Activated CD4-positive, CD25-positive, alpha-beta regulatory T cell treated with anti-CD3 and anti-CD28 coated beads, Interleukin-2, amount 50 U/mL, for 24 hours (primary cell): ENCODE results near the gene SURF6.
"Not testable (repeated sequence)": the region's sequence is repeated elsewhere in the genome, so short reads cannot be mapped to it uniquely, and the experiment has no call there.

ENCODE experiments used
- ATAC-seq, 2 donors: fragments of 150-1000 bp; cut with Tn5 transposase; one replicate each; pipeline ENCODE4 v1.10.0; 2021; ENCODE audit warnings: mild to moderate bottlenecking in 1 of 2, moderate library complexity in 1 of 2

The SURF6 gene

DNA sequence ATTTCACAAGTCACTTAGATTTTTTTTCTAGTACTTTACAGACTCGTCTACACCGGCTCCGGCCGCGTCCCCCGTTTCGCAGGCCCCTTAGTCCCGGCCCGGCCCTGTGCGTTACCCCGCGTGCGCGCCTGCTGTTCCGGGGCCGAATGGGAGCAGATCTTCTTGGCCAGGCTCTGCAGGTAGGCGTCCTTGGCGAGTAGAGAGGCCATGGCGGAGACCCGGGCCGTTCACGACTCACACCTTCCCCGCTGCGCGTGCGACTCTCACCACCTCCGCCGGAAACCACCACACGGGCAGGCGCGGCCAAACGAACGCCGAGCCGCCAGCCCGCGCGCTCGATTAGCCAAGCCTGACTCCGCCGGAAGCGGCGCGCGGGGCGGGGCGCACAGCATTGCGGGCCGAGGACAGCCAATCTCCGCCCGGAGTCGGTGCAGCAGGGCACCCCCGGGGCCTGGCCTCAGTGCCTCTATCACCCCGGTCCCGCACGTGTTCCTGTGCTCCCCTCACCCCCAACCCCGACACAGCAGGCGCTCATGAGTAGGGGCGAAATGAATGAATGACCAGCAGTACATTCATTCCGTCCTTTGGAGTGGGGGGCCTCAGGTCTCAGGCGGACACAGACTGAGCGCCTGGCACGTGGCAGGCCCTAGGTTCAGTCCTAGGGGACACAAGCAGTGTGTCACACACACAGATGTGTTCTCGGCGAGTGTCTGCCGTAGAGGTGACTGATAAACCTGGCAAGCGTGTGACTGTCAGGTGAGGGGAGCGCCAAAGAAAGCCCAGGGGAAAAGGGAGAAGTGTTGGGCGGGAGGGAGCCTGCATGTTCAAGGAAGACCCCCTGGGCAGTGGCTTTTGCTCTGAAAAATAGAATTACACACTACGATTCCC, at the start of gene SURF6:
TSS of gene SURF6 (minus strand) at position 265 of the 888 bp plus-strand sequence. CDS start at position 209, 56 bp downstream.
- peak; percentile 96 for ATAC-seq

DNA sequence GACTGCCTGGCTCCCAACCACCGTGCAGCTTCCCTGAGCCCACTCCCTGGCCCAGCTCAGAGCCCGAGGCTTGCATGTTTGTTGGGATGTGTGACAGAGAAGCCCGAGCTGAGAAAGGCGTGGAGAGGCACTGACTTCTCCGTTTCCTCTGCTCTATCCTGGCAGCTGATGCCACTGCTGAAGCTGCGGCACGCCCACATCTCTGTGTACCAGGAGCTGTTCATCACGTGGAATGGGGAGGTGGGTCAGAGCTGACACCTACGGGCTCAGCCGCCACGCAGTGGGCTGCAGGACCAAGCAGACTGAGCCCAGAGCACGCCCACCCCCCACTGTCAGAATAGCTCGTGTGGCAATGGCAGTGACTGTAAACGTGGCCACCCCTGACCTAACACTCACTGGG, 49.5 kb upstream of the SURF6 start:
- ATAC-seq = no peak

DNA sequence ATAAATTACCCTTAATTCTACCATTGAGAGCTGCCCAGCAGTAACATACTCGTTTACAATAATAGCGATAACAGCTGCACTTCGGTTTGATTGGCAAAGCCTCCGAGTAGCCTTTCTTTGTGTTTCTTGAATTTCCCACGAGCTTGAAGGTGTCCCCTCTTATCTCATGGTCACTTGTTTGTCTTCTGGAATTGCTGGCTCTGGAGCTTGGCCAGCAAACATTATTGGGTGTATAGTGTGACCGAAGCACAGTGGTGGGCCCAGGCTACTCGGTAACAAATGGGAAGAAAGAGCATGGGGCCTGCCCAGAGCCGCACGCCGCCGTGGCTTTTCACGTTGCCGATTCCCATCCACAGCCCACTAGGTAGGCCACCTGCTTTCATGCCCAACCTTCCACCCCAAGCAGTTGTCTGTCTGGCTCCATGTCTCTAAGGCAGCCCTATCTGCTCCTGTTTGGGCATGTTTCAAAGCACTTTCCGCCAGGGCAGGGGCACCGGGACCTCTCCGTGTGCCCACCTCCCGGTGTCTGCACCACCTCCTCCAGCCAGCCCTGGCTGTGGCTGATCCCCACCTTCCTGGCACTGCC, 48.8 kb upstream of the SURF6 start:
- ATAC-seq = no peak

DNA sequence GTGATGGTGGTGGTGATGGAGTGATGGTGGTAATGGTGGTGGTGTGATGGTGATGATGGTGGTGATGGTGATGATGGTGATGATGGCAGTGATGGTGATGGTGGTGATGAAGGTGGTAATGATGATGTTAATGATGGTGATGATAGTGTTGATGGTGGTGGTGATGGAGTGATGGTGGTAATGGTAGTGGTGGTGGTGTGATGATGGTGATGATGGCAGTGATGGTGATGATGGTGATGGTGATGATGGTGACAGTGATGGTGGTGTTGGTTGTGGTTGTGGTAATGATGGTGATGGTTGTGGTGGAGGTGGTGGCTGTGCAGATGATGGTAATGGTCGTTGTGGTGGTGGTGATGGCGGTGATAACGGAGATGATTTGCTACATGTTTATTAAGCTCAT, 47.5 kb upstream of the SURF6 start:
- ATAC-seq = no peak

DNA sequence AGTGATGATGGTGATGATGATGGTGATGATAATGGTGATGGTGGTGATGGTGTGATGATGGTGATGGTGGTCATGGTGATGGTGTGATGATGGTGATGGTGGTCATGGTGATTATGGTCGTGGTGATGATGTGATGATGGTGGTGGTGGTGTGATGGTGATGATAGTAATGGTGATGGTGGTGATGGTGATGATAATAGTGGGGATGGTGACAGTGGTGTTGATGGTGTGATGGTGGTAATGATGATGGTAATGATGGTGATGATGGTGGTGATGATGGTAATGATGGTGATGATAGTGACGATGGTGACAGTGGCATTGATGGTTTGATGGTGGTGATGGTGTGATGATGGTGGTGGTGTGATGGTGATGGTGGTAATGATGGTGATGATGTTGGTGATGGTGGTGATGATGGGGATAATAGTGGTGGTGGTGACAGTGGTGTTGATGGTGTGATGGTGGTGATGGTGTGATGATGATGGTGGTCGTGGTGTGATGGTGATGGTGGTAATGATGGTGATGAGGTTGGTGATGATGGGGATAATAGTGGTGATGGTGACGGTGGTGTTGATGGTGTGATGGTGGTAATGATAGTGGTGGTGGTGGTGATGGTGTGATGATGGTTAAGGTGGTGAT, 46.6 kb upstream of the SURF6 start:
- ATAC-seq = no peak

DNA sequence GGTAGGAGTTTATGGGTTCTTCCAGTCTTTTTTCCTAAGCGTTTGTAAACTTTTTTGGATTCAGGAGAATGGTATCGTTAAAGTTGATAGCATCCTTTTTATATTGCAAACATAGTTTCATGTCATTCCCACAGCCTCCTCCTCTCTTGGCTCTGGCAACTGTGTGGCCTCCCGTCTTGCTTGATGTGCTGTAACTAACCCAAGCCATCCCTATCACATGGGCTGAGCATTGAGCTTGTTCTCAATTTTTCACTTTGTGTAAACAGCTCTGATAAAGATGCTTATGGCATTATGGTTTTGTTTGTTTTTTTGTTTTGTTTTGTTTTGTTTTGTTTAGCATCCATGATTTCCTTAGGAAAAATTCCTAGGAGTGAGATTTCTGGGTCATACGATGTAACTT, 44.7 kb upstream of the SURF6 start:
- no peak for ATAC-seq

DNA sequence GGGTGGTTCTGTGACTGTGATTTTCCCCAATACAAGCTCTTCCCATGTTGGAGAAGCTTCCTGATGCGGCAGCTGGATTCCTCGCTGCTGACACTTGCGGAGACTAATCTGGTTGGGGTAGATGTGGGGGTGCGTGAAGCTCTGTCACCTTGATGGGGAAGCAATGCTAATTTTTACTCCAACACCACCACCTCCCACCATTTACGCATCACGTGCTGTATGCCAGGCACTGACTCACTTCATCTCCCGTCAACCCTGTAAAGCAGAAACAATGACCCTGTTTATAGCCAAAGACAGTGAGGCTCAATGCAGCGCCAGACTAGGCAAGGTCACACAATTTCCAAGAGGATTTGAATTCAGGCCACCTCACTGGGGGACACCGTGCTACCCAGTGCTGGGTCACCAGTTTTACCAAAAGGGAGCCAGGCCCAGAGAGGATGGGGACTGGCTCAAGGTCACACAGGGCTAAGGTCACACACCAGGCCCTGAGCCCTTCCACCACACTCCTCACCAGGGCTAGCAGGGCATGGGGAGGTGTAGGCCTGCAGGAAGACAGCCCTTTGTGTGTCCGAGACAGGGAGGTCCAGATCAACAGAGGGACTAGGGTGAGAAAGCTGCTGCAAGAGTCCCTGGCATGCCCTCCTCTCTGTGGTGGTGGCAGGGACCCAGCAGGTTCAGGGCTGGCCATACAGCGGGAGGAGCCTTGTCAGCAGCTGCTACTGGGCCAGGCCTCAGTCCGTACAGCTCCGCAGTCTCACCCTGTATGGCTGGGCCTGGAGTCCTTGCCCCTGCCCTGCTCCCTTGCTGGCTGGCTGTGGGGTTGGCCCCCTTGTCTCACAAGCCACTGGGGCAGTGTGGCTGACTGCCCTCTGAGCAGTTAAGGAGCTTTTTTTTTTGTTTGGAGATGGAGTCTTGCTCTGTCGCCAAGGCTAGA, 43.4 kb upstream of the SURF6 start:
- ATAC-seq = no peak

DNA sequence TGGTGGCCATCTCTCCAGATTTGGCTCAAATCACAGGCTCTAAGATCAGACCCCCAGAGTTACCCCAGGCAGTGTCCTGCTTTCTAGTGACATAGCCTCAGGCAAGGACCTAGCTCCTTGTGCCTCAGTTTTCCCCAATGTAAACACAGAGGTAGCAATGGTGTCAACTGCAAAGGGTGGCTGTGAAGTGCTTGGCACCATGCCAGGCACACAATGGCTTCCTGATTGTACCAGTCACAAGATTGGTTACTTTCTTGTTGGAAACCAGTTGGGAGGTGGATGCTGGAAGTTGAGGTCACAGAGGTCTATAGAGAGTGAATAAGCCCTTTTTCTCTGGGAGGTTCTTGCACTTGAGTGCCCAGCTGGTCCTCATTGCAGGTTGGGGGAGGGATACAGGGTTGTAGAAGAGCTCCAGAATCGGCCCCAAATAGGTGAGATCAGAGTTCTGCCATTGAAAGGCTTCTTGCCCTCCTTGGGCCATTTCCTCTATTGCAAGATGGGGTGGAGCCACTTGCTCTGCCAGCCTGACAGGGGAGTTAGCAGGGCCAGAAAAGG, 42.5 kb upstream of the SURF6 start:
- no peak for ATAC-seq

DNA sequence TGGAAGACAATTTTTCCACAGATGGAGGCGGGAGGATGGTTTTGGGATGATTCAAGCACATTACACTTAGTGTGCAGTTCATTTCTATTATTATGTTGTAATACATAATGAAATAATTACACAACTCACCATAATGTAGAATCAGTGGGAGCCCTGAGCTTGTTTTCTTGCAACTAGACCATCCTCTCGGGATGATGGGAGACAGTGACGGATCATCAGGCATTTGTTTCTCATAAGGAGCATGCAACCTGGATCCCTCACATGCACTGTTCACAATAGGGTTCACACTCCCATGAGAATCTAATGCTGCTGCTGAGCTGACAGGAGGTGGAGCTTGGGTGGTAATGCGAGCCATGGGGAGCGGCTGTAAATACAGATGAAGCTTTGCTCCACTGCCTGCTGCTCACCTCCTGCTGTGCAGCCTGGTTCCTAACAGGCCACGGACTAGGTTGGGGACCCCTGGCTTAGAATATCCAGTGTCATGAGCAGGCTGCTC, 41.8 kb upstream of the SURF6 start:
- no peak for ATAC-seq

DNA sequence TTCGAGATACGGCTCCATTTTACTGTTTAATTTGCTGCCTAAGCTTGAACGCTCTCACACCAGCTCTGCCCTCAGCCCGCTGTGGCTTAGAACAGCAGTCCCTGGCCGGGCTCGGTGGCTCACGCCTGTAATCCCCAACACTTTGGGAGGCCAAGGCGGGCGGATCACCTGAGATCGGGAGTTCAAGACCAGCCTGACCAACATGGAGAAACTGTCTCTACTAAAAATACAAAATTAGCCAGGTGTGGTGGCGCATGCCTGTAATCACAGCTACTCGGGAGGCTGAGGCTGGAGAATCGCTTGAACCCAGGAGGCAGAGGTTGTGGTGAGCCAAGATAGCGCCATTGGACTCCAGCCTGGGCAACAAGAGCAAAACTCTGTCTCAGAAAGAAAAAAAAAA, 41.3 kb upstream of the SURF6 start:
- ATAC-seq = not testable (repeated sequence)

DNA sequence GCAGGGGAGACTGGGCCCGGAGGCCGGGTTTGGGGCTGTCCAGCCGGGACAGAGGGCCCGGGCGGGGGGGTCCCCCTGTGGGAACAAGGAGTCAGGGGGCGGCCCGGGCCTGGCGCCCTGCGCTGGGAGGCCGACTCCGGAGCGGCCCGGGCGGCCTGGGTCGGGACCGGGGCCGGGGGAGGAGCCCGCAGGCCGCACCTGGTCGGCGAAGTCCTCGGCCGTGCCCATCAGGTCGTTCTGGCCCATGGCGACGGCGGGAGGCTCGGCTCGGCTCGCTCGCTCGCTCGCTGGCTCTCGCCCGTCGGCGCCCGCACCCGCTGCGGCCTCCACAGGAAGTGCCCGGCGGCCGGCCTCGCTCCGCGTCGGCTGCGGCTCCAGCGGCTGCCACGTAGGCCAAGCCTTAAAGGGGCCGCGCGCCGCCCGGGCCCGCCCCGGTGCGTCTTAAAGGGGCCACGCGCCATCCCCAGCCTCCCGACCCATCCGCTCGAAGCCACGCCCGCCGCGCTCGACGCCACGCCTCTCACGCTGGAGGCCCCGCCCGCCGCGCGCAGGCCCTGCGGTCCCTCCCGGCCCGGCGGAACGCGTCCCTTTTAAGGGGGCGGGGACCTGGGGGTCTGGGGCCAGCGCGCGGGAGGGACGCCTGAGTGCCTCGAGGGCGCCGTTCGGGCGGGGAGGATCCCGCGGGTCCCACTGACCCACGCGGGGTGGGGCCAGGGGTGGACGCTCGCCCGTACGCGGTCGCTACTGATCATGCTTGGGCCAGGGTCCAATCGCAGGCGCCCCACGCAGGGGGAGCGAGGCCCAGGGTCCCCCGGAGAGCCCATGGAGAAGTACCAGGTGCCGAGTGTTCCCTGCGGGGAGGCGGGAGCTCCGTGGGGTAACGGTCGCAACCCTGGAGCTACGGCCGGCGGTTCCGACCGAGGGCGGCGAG, 40.0 kb upstream of the SURF6 start, which contains the start of the genes STKLD1 and SURF4:
TSS of gene STKLD1 (plus strand) at position 643 of the 931 bp plus-strand sequence. CDS start at position 751, 108 bp downstream.
TSS of gene SURF4 (minus strand) at position 337 of the 931 bp plus-strand sequence. CDS start at position 246, 91 bp downstream.
- ATAC-seq = peak; percentile 75 to 80

DNA sequence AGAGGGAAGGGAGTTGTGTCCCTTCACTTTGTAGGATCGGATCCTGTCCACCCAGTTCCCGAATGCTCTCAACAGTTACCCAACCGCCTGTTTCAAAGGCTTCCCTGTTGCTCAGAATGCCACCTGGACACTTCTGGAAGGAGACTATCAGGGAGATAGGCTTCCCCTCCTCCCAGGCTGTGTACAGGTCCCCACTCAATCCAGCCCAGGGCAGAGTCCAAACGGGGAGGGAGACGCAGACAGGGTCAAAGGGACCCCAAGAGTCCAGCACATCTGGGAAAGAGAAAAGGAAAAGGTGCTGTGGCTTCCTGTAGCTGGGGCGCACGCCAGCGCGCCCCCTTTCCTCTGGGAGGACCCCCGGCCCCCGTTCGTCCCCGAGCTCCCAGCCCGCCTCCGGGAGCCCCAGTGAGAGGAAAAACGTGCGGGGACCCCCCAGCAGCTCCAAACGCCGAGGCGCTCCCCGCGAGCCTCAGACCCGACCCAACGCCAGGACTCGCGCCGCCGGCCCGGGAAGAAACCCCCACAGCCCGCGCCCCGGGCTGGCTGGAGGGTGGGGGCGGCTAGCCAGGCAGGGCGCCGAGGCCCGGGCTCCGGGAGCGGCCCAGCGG, 39.2 kb upstream of the SURF6 start:
- ATAC-seq = no peak

DNA sequence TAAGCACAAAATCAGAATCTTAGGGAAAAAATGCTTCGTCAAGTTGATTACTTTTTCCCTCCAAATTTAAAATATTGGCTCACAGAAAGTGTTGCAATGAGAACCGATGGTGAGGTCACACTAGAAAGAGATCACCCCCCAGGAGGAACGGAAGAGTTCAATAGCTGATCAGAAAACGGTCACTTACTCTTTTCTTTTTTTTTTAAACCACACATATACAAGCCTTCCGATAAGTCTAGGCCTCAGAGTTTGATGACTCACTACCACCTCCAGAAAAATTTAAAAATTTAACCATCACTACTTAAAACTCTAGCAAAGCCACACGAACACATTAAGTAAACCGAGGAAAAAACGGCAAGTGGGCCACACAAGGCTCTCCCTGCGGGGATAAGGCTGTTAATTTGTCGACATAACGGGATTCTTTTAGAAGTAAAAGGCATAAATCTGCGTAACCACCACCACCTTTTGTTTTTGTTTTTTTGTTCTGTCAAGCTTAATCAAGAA, 38.7 kb upstream of the SURF6 start:
- peak; percentile 9 to 14 for ATAC-seq

DNA sequence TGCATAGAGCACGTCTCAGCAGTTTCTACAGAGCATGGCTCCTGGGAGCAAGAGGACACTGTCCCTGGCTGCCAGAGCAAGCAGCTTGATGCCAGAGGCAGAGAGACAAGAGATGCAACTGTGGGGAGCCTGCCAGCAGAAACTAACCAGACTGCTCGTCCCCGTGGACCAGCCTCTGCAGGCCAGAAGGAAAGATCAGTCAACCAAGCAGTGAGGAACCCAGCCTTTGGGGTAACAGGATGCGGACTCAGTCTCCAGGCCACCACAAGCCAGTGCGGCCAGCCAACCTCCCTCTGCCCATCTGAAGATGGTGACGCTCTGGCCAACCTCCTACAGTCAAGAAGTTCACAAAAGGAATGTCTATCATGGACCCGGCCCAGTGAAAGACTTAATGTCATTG, 36.2 kb upstream of the SURF6 start:
- ATAC-seq = no peak

DNA sequence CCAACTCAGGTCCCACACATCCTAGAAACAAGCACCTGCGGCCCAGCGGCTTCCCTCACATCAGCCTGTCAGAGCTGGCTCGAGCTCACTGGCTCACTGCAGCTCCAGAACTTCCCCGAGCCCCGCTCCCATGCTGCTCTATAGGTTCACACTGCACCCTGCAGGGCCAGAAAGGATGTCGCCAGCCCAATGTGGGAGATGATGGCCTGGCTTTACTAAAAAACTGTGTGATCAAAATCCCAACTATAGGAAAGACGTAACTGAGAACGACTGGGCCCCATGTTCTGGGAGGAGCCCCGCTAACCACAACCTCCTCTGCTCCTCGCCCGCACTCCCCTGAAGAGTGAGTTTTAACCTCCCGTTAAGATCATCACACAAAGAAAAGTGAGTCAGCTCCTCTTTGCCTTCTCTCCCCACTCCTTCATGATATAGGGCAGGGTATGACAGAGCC, 35.3 kb upstream of the SURF6 start:
- ATAC-seq = peak; percentile 77 to 78

DNA sequence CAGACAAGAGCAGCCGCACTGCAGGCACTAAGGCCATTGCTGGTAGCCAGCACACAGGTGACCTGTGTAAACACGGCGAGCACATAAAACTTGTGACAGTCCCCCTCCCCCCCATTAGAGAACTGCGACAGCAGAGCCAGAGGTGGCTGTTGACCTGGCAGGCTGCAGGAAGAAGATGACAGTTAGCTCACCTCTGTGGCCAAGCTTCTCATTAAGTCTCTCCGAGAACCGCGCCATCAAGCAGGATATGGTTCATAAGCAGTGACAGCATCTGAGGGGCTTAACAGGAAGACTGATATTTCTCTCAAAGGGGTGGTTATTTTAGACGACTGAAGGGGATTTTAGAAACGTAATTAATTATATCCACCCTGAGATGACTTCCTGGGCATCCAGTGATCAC, 34.7 kb upstream of the SURF6 start:
- peak; percentile 24 to 33 for ATAC-seq

DNA sequence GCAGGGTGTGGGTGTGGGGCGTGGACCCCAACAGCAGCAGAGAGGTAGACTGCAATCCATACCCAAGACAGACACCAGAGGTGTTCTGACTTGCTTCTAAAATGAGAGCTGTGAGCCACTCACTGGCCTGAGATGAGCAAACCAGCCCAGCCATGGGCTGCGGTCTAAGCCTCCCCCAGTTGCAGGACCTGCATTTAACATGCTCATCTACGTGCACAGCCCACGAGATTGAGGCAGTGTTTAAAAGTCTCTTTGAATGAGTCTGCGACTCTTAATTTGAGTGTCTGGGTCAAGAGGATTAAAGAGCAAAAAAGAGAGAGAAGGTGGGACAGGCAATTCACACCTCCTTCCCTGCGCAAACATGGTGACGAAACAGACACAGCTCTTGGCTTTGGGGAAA, 33.9 kb upstream of the SURF6 start:
- peak; percentile 21 to 46 for ATAC-seq

DNA sequence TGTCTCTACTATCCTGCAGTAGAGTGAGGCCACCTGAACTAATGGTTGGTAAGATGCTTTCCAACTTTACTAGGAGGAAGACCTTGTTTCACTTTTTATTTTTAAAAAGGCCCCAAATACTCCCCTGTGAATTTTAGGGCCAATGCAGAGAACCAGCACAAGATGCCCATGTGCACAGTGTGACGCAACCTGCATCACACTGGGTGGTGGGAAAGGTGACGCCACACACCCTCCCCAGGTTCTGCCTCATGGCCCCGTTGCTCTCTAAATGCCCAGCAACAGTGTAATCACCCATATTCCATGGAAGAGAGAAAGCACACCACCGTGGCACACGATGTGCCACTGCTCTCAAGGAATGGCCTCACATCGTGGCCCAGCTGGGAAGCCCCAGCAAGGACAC, 33.4 kb upstream of the SURF6 start:
- ATAC-seq = no peak

DNA sequence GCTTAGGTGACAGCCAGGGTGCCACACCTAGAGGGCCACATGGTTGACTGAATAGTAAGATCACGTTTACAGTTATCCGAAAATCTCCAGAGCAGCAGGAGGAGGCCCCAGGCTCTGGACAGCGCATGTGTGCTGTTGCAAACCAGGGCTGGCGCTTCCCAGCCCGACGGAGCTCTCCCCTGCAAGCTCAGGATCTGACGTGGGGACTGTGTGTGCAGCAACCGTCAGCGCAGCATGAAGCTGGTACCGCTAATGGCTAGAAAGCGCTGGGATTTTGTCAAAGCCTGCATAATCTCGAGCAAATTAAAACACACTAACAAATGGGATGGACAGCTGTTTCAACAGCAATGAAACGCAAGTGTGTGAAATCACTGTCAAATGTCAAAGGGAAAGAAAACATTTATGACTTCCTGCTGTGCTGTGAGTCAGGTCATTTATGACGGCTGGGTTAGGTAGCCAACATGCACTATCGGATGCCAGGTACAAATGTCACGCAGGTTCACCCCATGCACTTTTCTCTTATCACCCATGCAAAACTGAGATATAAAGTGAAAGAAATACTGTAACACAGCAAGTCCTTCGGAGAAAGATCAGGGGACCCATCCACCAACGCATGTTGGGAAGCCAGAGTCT, 32.4 kb upstream of the SURF6 start:
- no peak for ATAC-seq
